HL-60 (cell line): Measurements from ENCODE around the gene DVL3.

ENCODE experiments used
- DNase-seq, 2 experiments: peaks; one replicate each; pipeline ENCODE4 v3.0.0-alpha.2; 2010 to 2020; ENCODE audit warnings: low read depth in 1 of 2, low spot score in 1 of 2
- H3K27ac ChIP-seq: fragments of 250-450 bp; sonication (Bioruptor Pico); replicated peaks from 2 replicates; pipeline ENCODE4 v1.5.1; 2020; ENCODE audit warnings: mild to moderate bottlenecking, moderate library complexity
- H3K27me3 ChIP-seq: fragments of 250-450 bp; sonication (Bioruptor Pico); 2 replicates; pipeline ENCODE4 v1.5.1; 2021; ENCODE audit warnings: mild to moderate bottlenecking, moderate library complexity; ENCODE audit not compliant: insufficient read depth, poor library complexity, severe bottlenecking
- H3K4me3 ChIP-seq: replicated peaks from 2 replicates; pipeline ENCODE4 v1.5.1; 2011; ENCODE audit warnings: mild to moderate bottlenecking, control low read depth, low read length; ENCODE audit not compliant: insufficient read depth
- GABPA ChIP-seq: IDR thresholded peaks from 2 replicates; pipeline ENCODE4 v1.6.1; 2012; ENCODE audit warnings: low read depth
- POLR2AphosphoS5 ChIP-seq: IDR thresholded peaks from 2 replicates; pipeline ENCODE4 v1.6.1; 2012; ENCODE audit warnings: low read depth
- SPI1 ChIP-seq: IDR thresholded peaks from 2 replicates; pipeline ENCODE4 v1.6.1; 2012; ENCODE audit warnings: low read depth, mild to moderate bottlenecking, borderline replicate concordance
- TF ChIP-seq, protein P1 (sequence below): IDR thresholded peaks from 2 replicates; pipeline ENCODE4 v1.6.1; 2012; ENCODE audit warnings: low read depth; ENCODE audit not compliant: insufficient replicate concordance
- TF ChIP-seq, protein P2 (sequence below): IDR thresholded peaks from one replicate; pipeline ENCODE4 v1.5.1; 2011; ENCODE audit warnings: low read length, control low read depth, inconsistent platforms; ENCODE audit not compliant: insufficient read depth

DVL3 gene

DNA sequence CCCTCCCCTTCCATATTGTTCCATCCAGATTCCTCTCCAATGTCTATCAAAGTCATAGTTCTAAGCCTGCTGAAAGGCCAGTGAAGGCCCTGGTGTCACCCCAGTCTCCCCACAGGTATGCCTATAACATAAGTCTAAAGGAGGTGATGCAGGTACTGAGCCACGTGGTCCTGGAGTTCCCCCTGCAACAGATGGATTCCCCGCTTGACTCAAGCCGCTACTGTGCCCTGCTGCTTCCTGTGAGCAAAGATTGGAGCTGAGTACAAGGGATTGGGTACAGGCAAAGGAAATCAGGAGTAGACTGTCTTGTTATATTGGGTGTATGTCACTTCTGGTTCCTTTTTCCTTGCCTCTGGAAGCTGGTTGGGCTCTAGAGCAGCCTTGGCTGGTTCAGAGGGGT, 11.8 kb upstream of the DVL3 start:
- no peak overlapping the region for H3K4me3 ChIP-seq
- TF ChIP-seq POLR2AphosphoS5 (no peak), GABPA (no peak), SPI1 (no peak)
- TF ChIP-seq, protein P1, sequence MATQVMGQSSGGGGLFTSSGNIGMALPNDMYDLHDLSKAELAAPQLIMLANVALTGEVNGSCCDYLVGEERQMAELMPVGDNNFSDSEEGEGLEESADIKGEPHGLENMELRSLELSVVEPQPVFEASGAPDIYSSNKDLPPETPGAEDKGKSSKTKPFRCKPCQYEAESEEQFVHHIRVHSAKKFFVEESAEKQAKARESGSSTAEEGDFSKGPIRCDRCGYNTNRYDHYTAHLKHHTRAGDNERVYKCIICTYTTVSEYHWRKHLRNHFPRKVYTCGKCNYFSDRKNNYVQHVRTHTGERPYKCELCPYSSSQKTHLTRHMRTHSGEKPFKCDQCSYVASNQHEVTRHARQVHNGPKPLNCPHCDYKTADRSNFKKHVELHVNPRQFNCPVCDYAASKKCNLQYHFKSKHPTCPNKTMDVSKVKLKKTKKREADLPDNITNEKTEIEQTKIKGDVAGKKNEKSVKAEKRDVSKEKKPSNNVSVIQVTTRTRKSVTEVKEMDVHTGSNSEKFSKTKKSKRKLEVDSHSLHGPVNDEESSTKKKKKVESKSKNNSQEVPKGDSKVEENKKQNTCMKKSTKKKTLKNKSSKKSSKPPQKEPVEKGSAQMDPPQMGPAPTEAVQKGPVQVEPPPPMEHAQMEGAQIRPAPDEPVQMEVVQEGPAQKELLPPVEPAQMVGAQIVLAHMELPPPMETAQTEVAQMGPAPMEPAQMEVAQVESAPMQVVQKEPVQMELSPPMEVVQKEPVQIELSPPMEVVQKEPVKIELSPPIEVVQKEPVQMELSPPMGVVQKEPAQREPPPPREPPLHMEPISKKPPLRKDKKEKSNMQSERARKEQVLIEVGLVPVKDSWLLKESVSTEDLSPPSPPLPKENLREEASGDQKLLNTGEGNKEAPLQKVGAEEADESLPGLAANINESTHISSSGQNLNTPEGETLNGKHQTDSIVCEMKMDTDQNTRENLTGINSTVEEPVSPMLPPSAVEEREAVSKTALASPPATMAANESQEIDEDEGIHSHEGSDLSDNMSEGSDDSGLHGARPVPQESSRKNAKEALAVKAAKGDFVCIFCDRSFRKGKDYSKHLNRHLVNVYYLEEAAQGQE = no peak
- TF ChIP-seq, protein P2, sequence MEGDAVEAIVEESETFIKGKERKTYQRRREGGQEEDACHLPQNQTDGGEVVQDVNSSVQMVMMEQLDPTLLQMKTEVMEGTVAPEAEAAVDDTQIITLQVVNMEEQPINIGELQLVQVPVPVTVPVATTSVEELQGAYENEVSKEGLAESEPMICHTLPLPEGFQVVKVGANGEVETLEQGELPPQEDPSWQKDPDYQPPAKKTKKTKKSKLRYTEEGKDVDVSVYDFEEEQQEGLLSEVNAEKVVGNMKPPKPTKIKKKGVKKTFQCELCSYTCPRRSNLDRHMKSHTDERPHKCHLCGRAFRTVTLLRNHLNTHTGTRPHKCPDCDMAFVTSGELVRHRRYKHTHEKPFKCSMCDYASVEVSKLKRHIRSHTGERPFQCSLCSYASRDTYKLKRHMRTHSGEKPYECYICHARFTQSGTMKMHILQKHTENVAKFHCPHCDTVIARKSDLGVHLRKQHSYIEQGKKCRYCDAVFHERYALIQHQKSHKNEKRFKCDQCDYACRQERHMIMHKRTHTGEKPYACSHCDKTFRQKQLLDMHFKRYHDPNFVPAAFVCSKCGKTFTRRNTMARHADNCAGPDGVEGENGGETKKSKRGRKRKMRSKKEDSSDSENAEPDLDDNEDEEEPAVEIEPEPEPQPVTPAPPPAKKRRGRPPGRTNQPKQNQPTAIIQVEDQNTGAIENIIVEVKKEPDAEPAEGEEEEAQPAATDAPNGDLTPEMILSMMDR = no peak
- DNase-seq = no peak
- H3K27ac ChIP-seq = no peak overlapping the region
- H3K27me3 ChIP-seq = no peaks in the 10 kb centered on the region

DNA sequence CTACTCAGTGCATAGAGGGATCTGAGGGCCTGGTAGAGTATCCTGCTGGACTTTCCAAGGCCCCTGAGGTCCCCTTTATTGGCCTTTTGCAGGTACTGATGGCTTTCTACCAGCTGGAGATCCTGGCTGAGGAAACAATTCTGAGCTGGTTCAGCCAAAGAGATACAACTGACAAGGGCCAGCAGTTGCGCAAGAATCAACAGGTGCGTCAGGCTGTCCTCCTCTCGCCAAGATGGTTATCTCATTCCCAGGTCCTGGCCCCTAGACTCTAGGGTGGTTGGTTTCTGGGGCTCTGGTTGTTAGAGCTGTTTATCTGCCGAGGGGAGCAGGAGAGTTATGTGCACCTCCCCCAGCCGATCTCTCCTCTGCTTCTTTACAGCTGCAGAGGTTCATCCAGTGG, 10.7 kb upstream of the DVL3 start:
- Histone ChIP-seq H3K4me3 (no peak overlapping the region), H3K27ac (no peak overlapping the region), H3K27me3 (no peaks in the 10 kb centered on the region)
- no peak for DNase-seq
- TF ChIP-seq GABPA (no peak), SPI1 (no peak), POLR2AphosphoS5 (no peak)
- TF ChIP-seq, protein P1 = no peak
- TF ChIP-seq, protein P2 = no peak

DNA sequence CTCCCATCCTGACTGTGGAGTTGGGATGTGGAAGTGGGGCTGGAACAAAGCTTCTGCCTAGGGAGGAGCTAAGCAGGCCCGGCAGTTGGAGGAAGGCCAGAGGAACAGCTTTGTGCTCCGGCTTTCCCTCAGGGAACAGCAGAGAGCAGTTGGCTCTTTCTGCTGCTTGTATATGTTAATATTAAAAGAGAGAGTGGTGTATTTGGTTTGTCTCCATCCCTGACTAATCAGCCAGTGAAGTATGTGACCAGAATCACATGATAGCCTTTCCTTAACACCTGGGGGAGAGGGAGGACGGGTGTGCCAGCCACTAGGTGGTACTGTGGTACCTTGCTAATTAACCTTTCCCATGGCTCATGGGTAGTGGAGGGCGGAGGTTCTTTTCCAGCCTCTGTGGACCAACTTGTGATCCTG, 10.1 kb upstream of the DVL3 start:
- Histone ChIP-seq H3K4me3 (no peak overlapping the region), H3K27ac (no peak overlapping the region), H3K27me3 (no peaks in the 10 kb centered on the region)
- TF ChIP-seq, protein P2 = peak; percentile 10
- no peak for TF ChIP-seq SPI1
- DNase-seq = peak in 1 of 2 experiments; percentile 31

DNA sequence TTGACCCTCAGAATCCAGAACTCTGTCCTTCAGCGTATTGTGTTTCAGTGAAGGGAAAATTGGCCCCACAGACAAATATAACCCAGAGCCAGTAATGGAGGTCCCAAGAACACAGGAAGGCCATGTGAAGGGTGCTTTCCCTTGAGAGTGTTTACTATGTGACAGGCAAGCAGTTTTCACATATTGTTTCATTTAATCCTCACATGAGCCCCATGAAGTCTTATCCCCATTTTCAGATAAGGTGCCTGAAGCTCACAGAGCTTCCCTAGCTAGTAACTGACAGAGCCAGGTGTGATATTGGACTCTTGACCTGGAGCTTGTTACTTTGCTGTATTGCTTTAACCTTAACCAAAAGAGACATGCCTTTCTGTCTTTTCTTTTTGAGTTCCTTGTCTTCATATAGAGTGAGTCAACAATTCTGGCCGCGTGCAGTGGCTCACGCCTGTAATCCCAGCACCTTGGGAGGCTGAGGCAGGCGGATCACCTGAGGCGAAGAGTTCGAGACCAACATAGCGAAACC, 9.4 kb upstream of the DVL3 start:
- H3K27me3 ChIP-seq = no peaks in the 10 kb centered on the region
- DNase-seq = no peak
- no peak overlapping the region for H3K27ac ChIP-seq
- TF ChIP-seq GABPA (no peak), SPI1 (no peak), POLR2AphosphoS5 (no peak)
- TF ChIP-seq, protein P2 = no peak
- TF ChIP-seq, protein P1 = no peak
- no peak overlapping the region for H3K4me3 ChIP-seq
